Measurements from ENCODE around the gene MOSMO.
"Not testable (repeated sequence)": the region's sequence is repeated elsewhere in the genome, so short reads cannot be mapped to it uniquely, and the experiment has no call there.

Gene MOSMO

DNA sequence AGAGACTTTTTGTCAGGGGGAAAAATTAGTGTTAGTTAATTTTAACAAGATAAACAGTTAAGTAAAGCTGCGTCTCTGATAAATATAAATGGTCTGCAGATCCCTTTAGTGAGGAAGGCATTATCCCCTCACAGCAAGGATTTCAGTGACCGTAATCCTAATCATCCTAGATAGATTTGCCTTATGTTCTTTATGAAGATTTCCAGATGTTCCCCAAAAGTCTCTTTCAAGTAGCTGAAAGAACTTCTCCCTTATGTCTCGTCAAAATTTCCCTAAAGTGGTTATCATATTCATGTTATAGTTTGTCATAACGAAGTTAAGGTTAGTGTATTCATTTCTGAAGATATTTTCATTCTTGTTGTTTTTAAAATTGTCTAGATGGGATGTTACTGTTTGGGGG, 5.6 kb downstream of the MOSMO start:
- H3K4me1 Mint-ChIP-seq: peaks cover 45% of the 10 kb centered on the region
- TF ChIP-seq, protein P1, sequence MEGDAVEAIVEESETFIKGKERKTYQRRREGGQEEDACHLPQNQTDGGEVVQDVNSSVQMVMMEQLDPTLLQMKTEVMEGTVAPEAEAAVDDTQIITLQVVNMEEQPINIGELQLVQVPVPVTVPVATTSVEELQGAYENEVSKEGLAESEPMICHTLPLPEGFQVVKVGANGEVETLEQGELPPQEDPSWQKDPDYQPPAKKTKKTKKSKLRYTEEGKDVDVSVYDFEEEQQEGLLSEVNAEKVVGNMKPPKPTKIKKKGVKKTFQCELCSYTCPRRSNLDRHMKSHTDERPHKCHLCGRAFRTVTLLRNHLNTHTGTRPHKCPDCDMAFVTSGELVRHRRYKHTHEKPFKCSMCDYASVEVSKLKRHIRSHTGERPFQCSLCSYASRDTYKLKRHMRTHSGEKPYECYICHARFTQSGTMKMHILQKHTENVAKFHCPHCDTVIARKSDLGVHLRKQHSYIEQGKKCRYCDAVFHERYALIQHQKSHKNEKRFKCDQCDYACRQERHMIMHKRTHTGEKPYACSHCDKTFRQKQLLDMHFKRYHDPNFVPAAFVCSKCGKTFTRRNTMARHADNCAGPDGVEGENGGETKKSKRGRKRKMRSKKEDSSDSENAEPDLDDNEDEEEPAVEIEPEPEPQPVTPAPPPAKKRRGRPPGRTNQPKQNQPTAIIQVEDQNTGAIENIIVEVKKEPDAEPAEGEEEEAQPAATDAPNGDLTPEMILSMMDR (IDR thresholded peaks at IDR 0.05; ENCODE audit: unreplicated experiment in 3 of 3): no peak
- H3K27ac Mint-ChIP-seq: no peak overlapping the region

DNA sequence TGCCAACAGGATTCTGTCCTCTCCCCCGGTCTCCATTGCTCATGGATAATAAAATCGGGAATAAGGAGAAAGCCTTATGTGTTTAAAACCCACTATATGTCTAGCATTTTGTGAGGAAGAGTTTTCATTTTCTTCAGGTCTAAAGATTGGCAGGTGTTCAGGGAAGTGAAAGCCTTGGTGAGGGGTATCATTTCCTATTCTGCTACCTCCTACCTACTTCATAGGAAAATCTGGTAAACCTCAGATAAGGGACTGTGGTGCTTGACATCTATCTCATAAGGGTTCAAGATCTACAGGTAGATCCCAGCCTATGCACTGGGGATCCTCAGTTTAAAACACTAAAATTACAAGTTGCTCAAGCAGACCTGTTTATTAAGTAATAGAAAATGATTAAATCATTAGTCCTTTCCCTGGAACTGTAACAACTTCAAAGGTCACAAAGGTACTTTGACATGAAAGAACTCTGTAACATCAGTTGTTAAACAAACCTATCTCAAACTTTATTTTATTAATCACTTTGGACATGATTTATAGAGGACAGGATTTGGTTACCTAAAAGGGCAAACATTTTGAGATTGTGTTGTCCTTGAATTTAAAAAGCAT, 6.5 kb downstream of the MOSMO start:
- Mint-ChIP-seq H3K27ac (no peak overlapping the region), H3K27me3 (ENCODE audit: low read depth) (no peaks in the 10 kb centered on the region), H3K9me3 (no peaks in the 10 kb centered on the region), H3K4me3 (no peak overlapping the region), H3K36me3 (ENCODE audit: low read depth) (no peaks in the 10 kb centered on the region), H3K4me1 (peaks cover 45% of the 10 kb centered on the region)
- TF ChIP-seq, protein P1 (IDR thresholded peaks at IDR 0.05; ENCODE audit: unreplicated experiment in 3 of 3): no peak

More for the DNA sequence above, 5.6 kb downstream of the MOSMO start:
- Mint-ChIP-seq H3K36me3 (ENCODE audit: low read depth) (no peaks in the 10 kb centered on the region), H3K4me3 (no peak overlapping the region), H3K9me3 (no peaks in the 10 kb centered on the region), H3K27me3 (ENCODE audit: low read depth) (no peaks in the 10 kb centered on the region)

DNA sequence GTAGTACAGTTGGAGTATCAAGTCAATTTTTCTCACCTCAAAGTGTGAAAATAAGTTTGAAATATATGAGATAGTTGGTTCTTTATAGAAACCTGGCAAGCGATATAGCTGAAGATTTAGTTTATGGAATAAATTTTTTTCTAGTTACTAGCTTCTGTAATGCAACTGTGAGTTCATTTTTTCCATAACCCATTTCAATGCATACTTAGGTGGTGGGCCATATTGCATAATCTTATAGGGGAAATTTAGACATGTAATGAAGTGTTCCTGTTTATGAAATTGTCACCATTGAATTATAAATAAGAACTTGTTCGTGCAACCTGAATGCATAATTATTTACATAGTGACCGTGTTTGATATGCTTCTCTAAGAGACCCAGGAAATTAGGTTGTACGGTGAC, 9.0 kb downstream of the MOSMO start:
- Mint-ChIP-seq H3K4me3 (no peak overlapping the region), H3K27me3 (ENCODE audit: low read depth) (no peaks in the 10 kb centered on the region), H3K9me3 (no peaks in the 10 kb centered on the region), H3K4me1 (peaks cover 40% of the 10 kb centered on the region), H3K36me3 (ENCODE audit: low read depth) (no peaks in the 10 kb centered on the region), H3K27ac (no peak overlapping the region)
- TF ChIP-seq, protein P1 (IDR thresholded peaks at IDR 0.05; ENCODE audit: unreplicated experiment in 3 of 3): no peak

DNA sequence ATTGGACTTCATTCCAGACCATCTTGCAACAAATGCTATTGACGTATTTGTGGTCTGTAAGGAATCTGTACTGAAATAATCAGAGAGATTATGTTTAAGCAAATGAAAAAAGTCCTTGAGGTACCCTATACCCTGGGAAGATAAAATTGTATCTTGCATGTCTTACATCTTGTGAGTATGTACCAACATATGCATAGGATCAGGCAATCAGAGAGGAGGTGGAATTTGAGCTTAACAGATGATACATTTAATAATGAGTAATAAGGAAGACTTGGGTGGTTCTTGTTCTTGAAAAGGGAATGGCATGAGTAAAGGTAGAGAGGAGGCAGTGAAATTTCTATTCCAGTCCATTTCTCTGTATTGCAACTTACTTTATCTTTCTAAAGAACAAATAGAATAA, 10.6 kb downstream of the MOSMO start:
- H3K36me3 Mint-ChIP-seq (ENCODE audit: low read depth): no peaks in the 10 kb centered on the region
- H3K4me1 Mint-ChIP-seq: peaks cover 44% of the 10 kb centered on the region

GRCh38 chr16:22022151-22022550, 14.2 kb downstream of the MOSMO start:
- peaks cover 29% of the 10 kb centered on the region for H3K4me1 Mint-ChIP-seq
- no peaks in the 10 kb centered on the region for H3K27me3 Mint-ChIP-seq (ENCODE audit: low read depth)
- no peak overlapping the region for H3K27ac Mint-ChIP-seq
- no peak overlapping the region for H3K4me3 Mint-ChIP-seq
- TF ChIP-seq, protein P1 (IDR thresholded peaks at IDR 0.05; ENCODE audit: unreplicated experiment in 3 of 3): no peak
- no peaks in the 10 kb centered on the region for H3K9me3 Mint-ChIP-seq
- no peaks in the 10 kb centered on the region for H3K36me3 Mint-ChIP-seq (ENCODE audit: low read depth)

More for the DNA sequence above, 10.6 kb downstream of the MOSMO start:
- H3K9me3 Mint-ChIP-seq: no peaks in the 10 kb centered on the region
- peak overlapping the region in 1 of 3 experiments; percentile 6 for H3K27ac Mint-ChIP-seq
- no peaks in the 10 kb centered on the region for H3K27me3 Mint-ChIP-seq (ENCODE audit: low read depth)
- TF ChIP-seq, protein P1 (IDR thresholded peaks at IDR 0.05; ENCODE audit: unreplicated experiment in 3 of 3): no peak
- no peak overlapping the region for H3K4me3 Mint-ChIP-seq

GRCh38 chr16:22023505-22023904, 15.6 kb downstream of the MOSMO start:
- Mint-ChIP-seq H3K4me3 (no peak overlapping the region), H3K27me3 (ENCODE audit: low read depth) (no peaks in the 10 kb centered on the region), H3K9me3 (no peaks in the 10 kb centered on the region), H3K27ac (no peak overlapping the region), H3K4me1 (peaks cover 17% of the 10 kb centered on the region), H3K36me3 (ENCODE audit: low read depth) (no peaks in the 10 kb centered on the region)
- TF ChIP-seq, protein P1 (IDR thresholded peaks at IDR 0.05; ENCODE audit: unreplicated experiment in 3 of 3): no peak

DNA sequence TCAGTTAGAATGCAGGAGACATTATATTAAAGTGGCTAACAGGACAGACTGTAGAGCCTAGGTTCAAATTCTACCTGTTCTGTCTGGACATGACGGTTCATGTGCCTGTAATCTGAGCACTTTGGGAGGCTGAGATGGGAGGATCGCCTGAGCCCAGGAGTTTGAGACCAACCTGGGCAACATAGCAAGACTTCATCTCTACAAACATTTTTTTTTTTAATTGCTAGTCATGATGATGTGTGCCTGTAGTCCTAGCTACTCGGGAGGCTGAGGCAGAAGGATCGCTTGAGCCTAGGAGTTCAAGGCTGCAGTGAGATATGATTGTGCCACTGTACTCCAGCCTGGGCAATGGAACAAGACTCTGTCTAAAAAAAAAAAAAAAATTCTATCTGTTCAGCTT, 16.9 kb downstream of the MOSMO start:
- not testable (repeated sequence) for H3K27ac Mint-ChIP-seq; H3K36me3 Mint-ChIP-seq (ENCODE audit: low read depth); H3K27me3 Mint-ChIP-seq (ENCODE audit: low read depth); H3K4me1 Mint-ChIP-seq; H3K4me3 Mint-ChIP-seq; H3K9me3 Mint-ChIP-seq
